GM19043 (cell line): ENCODE data around the gene TMEM125.

Experiments used
- ATAC-seq: cut with Tn5 transposase; IDR thresholded peaks from one replicate; pipeline ENCODE4 v1.9.1; 2021; ENCODE audit warnings: low read depth; ENCODE audit not compliant: unreplicated experiment

The TMEM125 gene

DNA sequence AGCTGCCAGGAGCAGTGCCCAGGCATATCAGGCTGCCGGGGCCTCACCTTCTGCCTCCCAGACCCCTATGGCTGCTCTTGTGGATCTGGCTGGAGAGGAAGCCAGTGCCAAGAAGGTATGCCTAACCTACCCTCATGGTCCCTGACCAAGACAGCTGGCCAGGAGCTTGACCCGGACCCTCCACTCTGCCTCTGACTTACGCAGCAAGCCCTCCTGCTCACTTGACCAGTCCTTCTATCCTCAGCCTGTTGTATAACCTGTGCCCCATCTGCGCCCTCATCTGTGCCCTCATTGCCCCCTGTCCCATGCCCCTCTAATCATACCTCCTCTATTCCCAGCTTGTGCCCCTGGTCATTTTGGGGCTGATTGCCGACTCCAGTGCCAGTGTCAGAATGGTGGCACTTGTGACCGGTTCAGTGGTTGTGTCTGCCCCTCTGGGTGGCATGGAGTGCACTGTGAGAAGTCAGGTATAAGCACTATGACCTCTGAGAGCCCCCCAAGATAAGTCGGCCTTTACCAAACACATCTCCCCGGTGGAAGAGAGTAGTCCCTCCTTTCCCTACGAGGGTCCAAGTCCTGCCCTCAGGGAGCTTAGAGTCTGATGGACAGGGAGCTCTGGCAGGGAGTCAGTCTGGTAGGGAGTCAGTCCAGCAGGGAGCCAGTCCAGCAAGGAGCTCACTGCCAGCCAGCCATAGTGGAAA lies 37.8 kb downstream of the TMEM125 start:
- ATAC-seq = no peak

DNA sequence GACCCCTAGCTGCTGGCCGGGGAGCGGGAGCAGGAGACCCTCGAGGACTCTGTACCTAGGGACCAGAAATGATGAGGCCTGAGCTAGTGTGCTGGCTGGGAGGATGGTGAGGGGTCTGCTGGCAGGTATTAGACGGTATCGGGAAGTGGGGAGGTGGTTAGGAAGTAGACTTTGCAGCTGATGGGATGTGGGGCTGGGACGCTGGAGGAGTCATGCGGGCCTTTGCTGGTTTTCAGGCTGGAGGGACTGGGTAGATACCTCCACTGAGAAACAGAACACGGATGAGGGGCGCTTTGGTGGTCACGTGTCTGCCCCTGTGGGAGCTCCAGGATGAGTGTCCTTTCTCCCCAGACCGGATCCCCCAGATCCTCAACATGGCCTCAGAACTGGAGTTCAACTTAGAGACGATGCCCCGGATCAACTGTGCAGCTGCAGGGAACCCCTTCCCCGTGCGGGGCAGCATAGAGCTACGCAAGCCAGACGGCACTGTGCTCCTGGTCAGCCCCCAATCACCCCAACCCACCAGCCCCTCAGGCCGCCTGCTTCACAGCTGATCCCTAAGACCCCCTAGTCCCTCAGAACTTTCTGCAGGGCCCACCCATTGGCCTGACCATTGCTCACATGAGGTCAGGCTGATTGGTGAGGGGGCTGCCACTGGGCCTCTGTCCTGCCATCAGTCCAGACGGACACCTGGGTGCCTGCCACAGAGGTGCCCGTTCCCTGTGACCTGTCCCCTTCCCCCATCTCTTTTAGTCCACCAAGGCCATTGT lies 39.0 kb downstream of the TMEM125 start:
- ATAC-seq = no peak

DNA sequence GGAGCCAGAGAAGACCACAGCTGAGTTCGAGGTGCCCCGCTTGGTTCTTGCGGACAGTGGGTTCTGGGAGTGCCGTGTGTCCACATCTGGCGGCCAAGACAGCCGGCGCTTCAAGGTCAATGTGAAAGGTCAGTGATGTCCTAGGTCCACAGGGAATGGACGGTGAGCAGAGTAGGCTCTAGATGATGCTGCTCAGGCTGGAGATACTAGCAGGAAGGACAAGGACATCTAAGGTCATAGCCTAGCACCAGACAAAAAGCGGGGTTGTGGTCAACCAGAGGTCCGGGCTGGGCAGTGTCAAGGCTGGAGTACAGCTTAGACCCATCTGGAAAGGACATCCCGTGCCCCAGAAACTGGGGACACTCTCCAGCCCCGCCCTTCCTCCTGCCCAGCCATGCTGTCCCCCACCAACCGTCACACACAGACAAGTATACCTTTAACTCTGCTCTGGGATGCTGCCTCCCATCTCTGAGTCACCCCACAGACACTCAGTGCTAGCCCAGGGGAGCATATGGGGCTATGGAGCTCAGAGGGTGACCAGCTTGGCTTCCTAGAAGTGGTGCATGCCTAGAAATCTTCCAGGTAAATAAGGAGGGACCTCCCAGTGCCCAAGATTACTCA lies 39.7 kb downstream of the TMEM125 start:
- ATAC-seq = no peak

DNA sequence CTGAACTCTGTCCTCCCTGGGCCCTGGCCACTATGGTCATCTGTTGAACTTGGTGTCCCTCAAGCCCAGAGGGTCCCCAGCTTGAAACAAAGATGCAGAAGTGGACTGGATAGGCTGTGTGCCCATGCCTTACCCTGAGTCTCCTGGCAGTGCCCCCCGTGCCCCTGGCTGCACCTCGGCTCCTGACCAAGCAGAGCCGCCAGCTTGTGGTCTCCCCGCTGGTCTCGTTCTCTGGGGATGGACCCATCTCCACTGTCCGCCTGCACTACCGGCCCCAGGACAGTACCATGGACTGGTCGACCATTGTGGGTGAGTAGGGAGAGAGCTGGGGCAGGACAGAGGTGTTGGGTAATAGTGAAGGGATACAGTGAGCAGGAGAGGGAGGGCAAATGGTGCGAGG lies 41.7 kb downstream of the TMEM125 start:
- no peak for ATAC-seq

DNA sequence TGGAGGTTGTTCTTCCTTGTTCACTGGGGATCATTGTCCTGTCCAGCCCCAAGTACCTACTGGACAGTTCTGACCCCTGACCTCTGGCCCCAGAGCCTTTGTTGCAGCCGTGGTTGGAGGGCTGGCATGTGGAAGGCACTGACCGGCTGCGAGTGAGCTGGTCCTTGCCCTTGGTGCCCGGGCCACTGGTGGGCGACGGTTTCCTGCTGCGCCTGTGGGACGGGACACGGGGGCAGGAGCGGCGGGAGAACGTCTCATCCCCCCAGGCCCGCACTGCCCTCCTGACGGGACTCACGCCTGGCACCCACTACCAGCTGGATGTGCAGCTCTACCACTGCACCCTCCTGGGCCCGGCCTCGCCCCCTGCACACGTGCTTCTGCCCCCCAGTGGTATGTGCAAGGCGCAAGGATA lies 42.4 kb downstream of the TMEM125 start:
- no peak for ATAC-seq

DNA sequence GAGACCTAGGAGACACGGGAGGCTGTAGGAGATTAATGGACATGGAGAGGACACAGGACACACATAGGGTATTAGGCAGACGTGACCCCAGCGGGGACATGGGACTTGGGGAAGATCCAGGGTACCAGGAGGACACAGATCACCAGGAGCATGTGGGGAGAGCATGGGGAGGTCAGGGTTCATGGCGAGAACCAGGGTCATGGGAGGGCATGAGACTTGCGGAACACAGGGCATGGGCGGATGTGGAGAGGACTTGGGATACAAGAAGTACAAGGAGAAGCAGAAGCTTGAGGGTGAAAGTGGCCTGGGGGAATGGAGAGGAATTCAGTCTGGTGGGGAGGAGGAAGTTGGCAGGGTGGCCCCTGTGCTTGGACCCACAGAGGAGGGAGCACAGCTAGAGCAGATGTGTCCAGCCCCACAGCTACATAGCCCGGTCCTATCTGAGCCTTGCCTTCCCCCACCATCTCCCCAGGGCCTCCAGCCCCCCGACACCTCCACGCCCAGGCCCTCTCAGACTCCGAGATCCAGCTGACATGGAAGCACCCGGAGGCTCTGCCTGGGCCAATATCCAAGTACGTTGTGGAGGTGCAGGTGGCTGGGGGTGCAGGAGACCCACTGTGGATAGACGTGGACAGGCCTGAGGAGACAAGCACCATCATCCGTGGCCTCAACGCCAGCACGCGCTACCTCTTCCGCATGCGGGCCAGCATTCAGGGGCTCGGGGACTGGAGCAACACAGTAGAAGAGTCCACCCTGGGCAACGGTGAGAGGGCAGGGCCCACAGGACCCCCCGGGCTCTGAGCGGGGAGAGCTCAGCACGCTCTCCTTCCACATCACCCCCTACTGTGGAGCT lies 43.1 kb downstream of the TMEM125 start:
- no peak for ATAC-seq

DNA sequence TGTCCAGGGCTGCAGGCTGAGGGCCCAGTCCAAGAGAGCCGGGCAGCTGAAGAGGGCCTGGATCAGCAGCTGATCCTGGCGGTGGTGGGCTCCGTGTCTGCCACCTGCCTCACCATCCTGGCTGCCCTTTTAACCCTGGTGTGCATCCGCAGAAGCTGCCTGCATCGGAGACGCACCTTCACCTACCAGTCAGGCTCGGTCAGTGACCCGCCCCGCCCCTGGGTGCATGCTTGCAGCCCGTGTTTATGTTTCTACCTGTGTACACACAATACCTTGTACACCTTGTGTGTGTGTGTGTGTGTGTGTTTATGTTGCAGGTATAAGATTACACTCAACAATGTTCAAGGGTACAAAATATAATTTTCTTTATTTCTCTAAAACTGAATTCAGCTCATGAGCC lies 44.0 kb downstream of the TMEM125 start:
- ATAC-seq = no peak

DNA sequence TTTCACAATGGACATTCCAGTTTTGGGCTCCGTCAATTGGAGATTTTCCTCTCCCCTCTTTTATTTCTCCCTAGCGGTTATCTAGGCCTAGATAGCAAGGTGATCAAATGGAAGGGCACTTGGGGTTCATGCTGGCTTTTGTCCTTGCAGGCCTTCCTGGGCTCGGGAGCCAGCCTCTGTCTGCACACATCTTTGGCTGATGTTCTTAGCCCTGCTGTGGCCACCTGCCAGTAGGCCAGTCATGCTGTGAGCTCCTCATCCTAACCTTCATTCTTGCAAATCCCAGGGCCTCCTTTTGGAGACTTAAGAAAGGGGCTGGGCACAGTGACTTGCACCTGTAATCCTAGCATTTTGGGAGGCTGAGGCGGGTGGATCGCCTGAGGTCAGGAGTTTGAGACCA lies 44.5 kb downstream of the TMEM125 start:
- ATAC-seq = no peak

DNA sequence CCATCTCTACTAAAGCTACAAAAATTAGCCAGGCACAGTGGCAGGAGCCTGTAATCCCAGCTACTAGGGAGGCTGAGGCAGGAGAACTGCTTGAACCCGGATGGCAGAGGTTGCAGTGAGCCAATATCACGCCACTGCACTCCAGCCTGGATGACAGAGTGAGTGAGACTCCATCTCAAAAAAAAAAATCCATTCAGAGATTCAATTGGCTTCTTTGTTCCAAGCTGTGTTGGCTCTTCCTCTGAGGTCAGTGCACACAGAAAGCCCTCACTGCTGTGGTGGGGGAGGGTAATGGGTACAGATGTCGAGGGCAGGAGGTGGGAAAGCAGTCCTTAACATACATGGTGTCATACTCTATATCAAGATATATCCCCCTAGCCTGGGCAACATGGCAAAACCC lies 45.7 kb downstream of the TMEM125 start:
- ATAC-seq = no peak

DNA sequence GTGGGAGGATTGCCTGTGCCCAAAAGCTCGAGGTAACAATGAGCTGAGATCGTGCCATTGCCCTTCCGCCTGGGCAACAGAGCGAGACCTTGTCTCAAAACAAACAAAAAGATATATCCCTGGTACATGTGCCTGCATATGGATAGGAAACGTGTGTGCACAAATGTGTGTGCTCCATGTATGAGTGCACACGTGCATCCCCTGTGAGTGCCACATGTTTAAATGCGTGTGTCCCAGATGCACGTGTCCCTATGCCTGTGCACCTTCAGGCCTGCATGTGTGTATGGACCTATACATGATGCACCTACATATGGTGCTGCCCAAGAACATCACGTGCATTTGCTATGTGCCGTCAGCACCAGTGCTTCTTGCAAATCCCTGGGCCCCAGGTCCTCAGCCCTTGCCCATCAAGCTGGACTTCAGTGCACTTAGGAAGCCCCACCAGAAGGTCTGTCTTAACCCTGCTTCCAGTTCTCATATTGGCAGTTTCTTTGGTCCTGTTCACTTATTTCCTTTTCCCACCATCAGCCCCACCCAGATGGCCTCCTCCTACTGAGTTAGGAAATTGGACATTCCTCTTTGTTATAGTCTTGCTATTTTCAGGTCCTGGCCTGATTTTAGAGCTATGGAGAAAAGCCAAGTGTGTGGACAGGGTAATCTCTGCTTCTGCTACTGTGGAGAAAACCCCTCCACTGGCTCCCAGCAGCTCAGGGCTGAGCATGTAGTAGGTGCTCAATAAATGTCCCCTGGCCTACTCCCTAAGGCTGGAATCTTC lies 46.4 kb downstream of the TMEM125 start:
- no peak for ATAC-seq

DNA sequence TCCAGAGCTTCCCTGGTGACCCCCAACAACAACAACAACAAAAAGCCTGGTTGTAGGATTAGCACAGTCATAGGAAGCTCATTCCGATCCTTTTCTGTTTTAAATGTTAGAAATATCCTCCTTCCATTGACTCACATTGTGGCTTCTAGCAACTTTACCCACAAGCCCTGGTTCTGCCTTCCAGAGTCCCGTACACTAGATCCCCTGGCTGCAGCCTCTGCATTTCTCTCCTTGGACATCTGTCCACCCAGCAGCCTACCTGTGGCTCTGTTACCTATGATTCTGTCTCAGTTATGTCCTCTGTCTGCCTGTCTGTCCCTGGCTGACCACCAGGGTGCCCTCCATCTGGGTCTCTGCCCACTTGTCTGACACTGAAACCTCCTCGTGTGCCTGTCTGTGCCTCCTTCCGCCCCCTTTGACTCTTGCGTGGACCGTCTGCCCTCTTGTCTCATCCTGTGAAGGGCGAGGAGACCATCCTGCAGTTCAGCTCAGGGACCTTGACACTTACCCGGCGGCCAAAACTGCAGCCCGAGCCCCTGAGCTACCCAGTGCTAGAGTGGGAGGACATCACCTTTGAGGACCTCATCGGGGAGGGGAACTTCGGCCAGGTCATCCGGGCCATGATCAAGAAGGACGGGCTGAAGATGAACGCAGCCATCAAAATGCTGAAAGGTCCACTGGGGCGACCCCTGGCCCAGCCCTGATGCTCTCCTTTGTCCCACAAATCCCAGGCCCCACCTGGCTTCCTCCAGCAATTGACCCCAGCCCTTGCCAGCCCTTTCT lies 47.1 kb downstream of the TMEM125 start:
- no peak for ATAC-seq

DNA sequence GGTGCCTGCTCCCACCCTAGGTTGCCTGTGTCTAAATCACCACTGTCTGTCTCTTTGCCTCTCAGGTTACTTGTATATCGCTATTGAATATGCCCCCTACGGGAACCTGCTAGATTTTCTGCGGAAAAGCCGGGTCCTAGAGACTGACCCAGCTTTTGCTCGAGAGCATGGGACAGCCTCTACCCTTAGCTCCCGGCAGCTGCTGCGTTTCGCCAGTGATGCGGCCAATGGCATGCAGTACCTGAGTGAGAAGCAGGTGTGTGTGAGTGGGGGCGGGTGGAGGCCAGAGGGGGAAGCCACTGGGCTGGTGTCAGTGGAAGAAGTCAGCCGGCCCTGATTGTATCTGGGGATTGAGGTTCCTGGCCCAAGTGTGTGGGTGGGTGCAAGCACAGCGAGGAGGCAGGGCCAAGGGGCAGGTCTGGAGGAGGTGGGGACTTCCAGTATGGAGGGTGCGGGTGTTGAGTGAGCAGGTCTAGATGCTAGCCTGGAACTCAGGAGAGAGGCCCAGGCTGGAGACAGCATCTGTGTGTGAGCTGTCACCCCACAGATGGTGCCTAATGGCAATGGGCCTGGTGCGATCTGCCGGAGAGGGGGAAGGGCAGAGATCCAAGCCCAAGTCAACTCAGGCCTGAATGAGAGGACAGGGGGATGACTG lies 48.2 kb downstream of the TMEM125 start:
- no peak for ATAC-seq

DNA sequence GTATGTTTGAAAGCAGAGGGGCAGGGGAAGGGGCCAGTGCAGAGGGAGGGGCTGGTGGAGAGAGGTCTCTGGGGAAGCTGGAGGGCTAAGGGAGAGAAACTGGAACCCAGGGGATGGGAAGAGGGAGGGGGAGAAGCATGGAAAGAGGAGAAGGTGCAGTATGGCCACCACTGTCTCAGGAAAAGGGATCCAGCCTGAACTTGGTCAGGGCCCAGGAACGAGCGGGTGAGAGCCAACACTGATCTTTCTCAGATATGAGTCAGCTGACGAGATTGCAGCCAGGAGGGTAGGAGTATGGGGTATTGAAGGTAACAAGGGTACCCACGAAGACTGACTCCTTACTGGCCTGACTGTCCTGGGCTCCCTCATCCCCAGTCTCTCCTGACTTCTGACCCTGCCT lies 49.0 kb downstream of the TMEM125 start:
- ATAC-seq = no peak

DNA sequence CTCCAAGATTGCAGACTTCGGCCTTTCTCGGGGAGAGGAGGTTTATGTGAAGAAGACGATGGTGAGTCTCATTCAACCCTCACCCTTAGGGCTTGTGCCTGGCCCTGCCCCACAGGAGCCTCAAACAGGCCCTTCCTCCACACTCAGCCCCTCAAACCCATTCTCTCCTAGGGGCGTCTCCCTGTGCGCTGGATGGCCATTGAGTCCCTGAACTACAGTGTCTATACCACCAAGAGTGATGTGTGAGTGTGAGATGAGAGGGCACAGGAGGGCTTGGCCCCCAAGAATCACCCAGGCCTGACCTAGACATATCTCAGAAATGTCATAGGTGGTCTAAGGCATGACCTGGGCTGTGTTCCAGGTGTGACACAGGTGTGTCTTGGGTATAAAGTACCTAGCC lies 49.5 kb downstream of the TMEM125 start:
- ATAC-seq = no peak

DNA sequence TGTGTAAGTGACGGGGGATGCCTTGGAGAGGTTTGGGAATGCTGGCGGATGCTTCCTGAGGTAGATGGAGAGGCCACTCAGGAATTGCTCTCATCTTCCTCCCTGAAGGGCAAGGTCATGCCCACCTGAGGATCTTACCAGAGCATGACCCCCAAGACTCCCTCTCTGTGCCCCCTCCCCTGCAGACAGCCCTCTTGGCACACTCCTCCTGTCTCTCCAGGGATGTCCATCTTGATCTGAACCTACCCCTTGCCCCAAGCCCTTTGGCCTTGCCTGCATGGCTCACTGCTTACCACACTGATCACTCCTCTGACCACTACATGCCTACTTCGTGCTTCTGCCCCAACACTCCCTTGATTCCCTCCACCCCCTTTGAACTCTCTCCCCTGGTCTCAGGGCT lies 50.0 kb downstream of the TMEM125 start:
- ATAC-seq = no peak

DNA sequence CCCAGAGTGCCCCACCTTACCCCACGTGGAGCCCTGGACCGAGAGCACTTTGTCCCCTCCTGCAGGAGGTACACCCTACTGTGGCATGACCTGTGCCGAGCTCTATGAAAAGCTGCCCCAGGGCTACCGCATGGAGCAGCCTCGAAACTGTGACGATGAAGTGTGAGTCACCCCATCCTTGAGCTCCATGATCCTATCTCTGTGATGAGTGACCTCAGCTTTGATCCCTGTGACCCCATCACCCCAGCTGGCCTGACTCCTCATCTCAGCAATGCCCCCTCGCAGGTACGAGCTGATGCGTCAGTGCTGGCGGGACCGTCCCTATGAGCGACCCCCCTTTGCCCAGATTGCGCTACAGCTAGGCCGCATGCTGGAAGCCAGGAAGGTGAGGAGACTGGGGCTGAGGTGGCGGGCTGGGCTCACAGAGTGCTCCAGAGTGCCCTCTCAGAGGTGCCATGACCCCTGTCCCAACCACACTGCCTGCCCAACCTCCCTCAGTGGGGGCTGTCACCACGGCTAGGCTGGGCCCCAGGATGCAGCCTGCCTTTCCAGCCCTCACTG lies 51.6 kb downstream of the TMEM125 start:
- no peak for ATAC-seq

DNA sequence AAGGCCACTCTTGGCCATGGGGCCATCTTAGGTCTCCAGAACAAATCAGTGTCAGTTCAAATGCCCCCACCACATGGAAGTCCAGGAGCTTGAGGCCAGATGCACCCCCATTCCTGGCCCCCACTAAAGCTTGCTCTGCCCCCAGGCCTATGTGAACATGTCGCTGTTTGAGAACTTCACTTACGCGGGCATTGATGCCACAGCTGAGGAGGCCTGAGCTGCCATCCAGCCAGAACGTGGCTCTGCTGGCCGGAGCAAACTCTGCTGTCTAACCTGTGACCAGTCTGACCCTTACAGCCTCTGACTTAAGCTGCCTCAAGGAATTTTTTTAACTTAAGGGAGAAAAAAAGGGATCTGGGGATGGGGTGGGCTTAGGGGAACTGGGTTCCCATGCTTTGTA lies 52.7 kb downstream of the TMEM125 start:
- ATAC-seq = no peak
